Ovary (tissue), 9 donors: ENCODE data around the gene MNT. TPM values are rescaled to one million over a fixed set of nuclear protein-coding genes. Genes with fewer than 3 reads are reported as not detected.

Experiments used
- DNase-seq, 5 donors: peaks; one replicate each; pipeline ENCODE4 v3.0.0-alpha.2; 2019 to 2020
- H3K27ac ChIP-seq, 2 donors: fragments of 200-600 bp; one replicate each; pipeline versions ENCODE4 v1.5.1 to v1.8.0; 2019 to 2022
- H3K27me3 ChIP-seq: fragments of 200-600 bp; one replicate; pipeline ENCODE4 v1.8.0; 2022
- H3K36me3 ChIP-seq: fragments of 200-600 bp; sonication (generic); one replicate; pipeline ENCODE4 v1.5.1; 2019
- H3K4me1 ChIP-seq: one replicate; pipeline ENCODE4 v1.8.1; 2013; ENCODE audit warnings: mild to moderate bottlenecking, moderate library complexity; ENCODE audit not compliant: insufficient read depth
- H3K4me3 ChIP-seq: fragments of 200-600 bp; sonication (generic); one replicate; pipeline ENCODE4 v1.5.1; 2017
- H3K9me3 ChIP-seq, 2 donors: fragments of 200-600 bp in 1 of 2; sonication (generic) in 1 of 2; one replicate each; pipeline versions ENCODE4 v1.5.1 to v1.8.1; 2013 to 2019; ENCODE audit warnings: mild to moderate bottlenecking in 1 of 2, moderate library complexity in 1 of 2
- CTCF ChIP-seq, 3 donors: fragments of 450-650 bp in 2 of 3; fragments of 200-600 bp in 1 of 3; IDR thresholded peaks; one replicate each; pipeline versions ENCODE4 v1.5.1 to v1.8.0; 2016 to 2022; ENCODE audit warnings: antibody characterized with exemption in 3 of 3, mild to moderate bottlenecking in 1 of 3
- EP300 ChIP-seq: sonication (generic); formaldehyde crosslinking; IDR thresholded peaks from one replicate; pipeline ENCODE4 v1.6.1; 2017; ENCODE audit warnings: antibody characterized with exemption
- POLR2A ChIP-seq: fragments of 450-650 bp; IDR thresholded peaks from one replicate; pipeline ENCODE4 v1.6.1; 2017; ENCODE audit warnings: antibody characterized with exemption, mild to moderate bottlenecking, moderate library complexity
- WGBS, 3 donors: extraction: QIAGEN DNeasy Blood & Tissue Kit in 1 of 3; methylation state at CpG; one replicate each; pipeline versions ENCODE4 v1.1.5 to v1.1.7; 2013 to 2017; 5-methylcytosine and 5-hydroxymethylcytosine counted together
- intact Hi-C, 4 donors: fragments of 100-400 bp; cut with DNase I; formaldehyde crosslinking; loops; one replicate each; pipeline versions ENCODE4 v1.11.0 to v1.15.1; 2022 to 2023
- polyA plus RNA-seq, 2 donors: library from polyadenylated mRNA; stranded (reverse); fragments of 200-250 nt in 1 of 2; fragments of 350-450 nt in 1 of 2; fragmentation: Illumina TruSeq in 1 of 2; extraction: RNeasy Lipid Tissue Mini Kit (QIAGEN cat#74804) in 1 of 2; gene quantifications; one replicate each; pipeline ENCODE4 v1.2.3, GENCODE V29; 2013 to 2014
- total RNA-seq, 7 donors: library from RNA; depleted of rRNA in 2 of 7; stranded (reverse); fragments of >200 nt in 2 of 7; fragmentation: NEBNext Ultra II Directional in 3 of 7; extraction: Animal tissue kit (Norgen Biotek cat#: 25700) in 3 of 7; gene quantifications; one replicate each; pipeline versions ENCODE4 v1.1.0 to v1.2.4, GENCODE V29; 2016 to 2023
- donor health status: DM: no; HTN: no; CAD: no; lungs with moderate emphysema.
- donor health status: DM: no; HTN: no; CAD: no.
- donor health status: Bipolar disorder and iron deficiency.
- donor health status: DM: yes; HTN: yes; CAD: no.
- donor health status: DM: no; HTN: no; CAD: no.
- donor health status: DM: yes; HTN: yes; CAD: no.

MNT gene
- total and polyA plus RNA-seq, 9 donors, result 5.0 to 37.0 (median 24.2) TPM

- H3K4me3 ChIP-seq, result no peak overlapping the region
- no peaks in the 10 kb centered on the region for H3K36me3 ChIP-seq
- 76 to 83% (median 82%) methylated on average over 21 of the region's 21 CpGs for WGBS, 3 donors
- TF ChIP-seq EP300, result no peak
- no peak for TF ChIP-seq POLR2A
- TF ChIP-seq CTCF (IDR thresholded peaks at IDR 0.05), result no peak
- no peak overlapping the region for H3K27ac ChIP-seq
- no peaks in the 10 kb centered on the region for H3K27me3 ChIP-seq
- peak in 1 of 5 donors; percentile 22 for DNase-seq
- H3K9me3 ChIP-seq, result no peaks in the 10 kb centered on the region
- H3K4me1 ChIP-seq, result no peaks in the 10 kb centered on the region
- intact Hi-C loops, result loop anchor here in 1 of 4 donors (10.0 kb wide), 1 partner anchor 54 kb away; no protein-coding TSS in a partner anchor
Observed at GRCh38 chr17:2361010-2361760, 39.7 kb downstream of the MNT start.

- 90 to 94% (median 94%) methylated on average over 10 of the region's 10 CpGs for WGBS, 3 donors
- no peak for TF ChIP-seq CTCF (IDR thresholded peaks at IDR 0.05)
- TF ChIP-seq POLR2A, result no peak
- no peak for TF ChIP-seq EP300
- H3K4me1 ChIP-seq, result no peaks in the 10 kb centered on the region
- no peaks in the 10 kb centered on the region for H3K9me3 ChIP-seq
- DNase-seq, result no peak
- H3K27me3 ChIP-seq, result no peaks in the 10 kb centered on the region
- H3K4me3 ChIP-seq, result no peak overlapping the region
- no peaks in the 10 kb centered on the region for H3K36me3 ChIP-seq
- H3K27ac ChIP-seq, result no peak overlapping the region
- intact Hi-C loops, result no loop called here
Observed at GRCh38 chr17:2357931-2358434, 42.9 kb downstream of the MNT start.

GRCh38 chr17:2357237-2357636 lies 43.6 kb downstream of the MNT start:
- H3K9me3 ChIP-seq, result no peaks in the 10 kb centered on the region
- no peaks in the 10 kb centered on the region for H3K27me3 ChIP-seq
- DNase-seq, result no peak
- no peak for TF ChIP-seq EP300
- TF ChIP-seq CTCF (IDR thresholded peaks at IDR 0.05), result no peak
- no peak for TF ChIP-seq POLR2A
- intact Hi-C loops, result no loop called here
- 95 to 96% (median 96%) methylated on average over 4 of the region's 4 CpGs for WGBS, 3 donors
- no peak overlapping the region for H3K27ac ChIP-seq
- H3K4me1 ChIP-seq, result no peaks in the 10 kb centered on the region
- H3K36me3 ChIP-seq, result no peaks in the 10 kb centered on the region
- no peak overlapping the region for H3K4me3 ChIP-seq

GRCh38 chr17:2354311-2354710 lies 46.5 kb downstream of the MNT start:
- Histone ChIP-seq H3K36me3 (no peaks in the 10 kb centered on the region), H3K4me3 (no peak overlapping the region), H3K4me1 (no peaks in the 10 kb centered on the region), H3K27ac (no peak overlapping the region), H3K9me3 (no peaks in the 10 kb centered on the region), H3K27me3 (no peaks in the 10 kb centered on the region)
- DNase-seq, result no peak
- 83 to 94% (median 87%) methylated on average over 8 of the region's 8 CpGs for WGBS, 3 donors
- intact Hi-C loops, result no loop called here
- TF ChIP-seq POLR2A (no peak), EP300 (no peak), CTCF (IDR thresholded peaks at IDR 0.05) (no peak)
